ENCODE measurements around the gene NTN3.

The NTN3 gene

DNA sequence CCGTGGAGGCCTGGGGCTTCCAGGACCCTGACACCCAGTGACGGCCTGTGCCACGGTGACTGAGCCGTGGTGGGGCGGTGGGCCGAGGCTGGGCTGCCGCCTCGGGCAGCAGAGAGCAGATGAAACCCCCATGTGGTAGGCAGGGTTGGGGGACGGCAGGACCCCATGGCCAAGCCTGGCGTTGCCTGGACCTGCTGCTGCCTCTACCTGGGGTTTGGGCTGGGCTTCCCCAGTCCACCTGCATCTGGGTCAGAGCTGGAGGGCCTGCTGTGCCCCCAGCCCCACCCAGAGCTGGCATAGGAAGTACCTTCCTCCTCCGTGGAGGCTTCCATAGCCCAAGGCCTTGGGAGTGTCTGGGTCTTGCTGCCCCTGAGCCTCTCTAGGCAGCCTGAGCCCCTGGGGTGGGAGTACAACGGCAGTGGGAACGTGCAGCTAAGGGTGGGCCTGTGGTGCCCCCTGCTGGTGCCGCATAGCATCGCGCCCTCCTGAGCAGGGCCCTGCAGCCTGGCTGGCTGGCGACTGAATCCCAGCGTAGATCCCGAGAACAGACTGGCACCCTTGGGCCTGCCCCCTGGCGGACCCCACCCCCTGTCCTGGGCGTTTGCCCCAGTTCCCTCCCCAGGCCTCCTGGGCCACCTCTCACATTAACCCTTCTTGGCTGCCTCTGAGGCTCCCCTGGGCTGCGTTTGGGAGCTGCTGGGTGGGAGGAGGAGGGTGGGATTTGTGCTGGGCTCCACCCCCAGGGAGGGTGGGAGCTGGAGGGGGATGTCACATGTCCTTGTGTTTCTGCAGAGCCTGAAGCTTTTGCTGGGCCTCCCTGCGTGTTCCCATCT, 30.0 kb downstream of the NTN3 start:
- Histone ChIP-seq H3K9me3 (ENCODE audit: control insufficient read depth in 5 of 5, low read length in 5 of 5) (no peaks in the 10 kb centered on the region), H3K4me1 (ENCODE audit: control insufficient read depth in 5 of 5, insufficient read depth in 5 of 5, low read length in 5 of 5) (peaks cover 13 to 59% (median 52%) of the 10 kb centered on the region in 5 donors), H3K36me3 (ENCODE audit: control insufficient read depth in 5 of 5, insufficient read depth in 5 of 5, low read length in 5 of 5) (peaks cover 0 to 26% (median 14%) of the 10 kb centered on the region in 5 donors), H3K27ac (ENCODE audit: low read depth, low read length) (no peak overlapping the region), H3K9ac (ENCODE audit: low read length in 5 of 5) (peak overlapping the region in 1 of 5 donors; percentile 35), H3K4me3 (ENCODE audit: low read depth in 1 of 5, low read length in 5 of 5) (peak overlapping the region in 2 of 5 donors; percentile 36 to 50), H3K27me3 (ENCODE audit: control insufficient read depth in 5 of 5, insufficient read depth in 4 of 5, low read length in 5 of 5) (no peaks in the 10 kb centered on the region)

GRCh38 chr16:2501946-2502895, 31.1 kb downstream of the NTN3 start:
- Histone ChIP-seq H3K27me3 (ENCODE audit: control insufficient read depth in 5 of 5, insufficient read depth in 4 of 5, low read length in 5 of 5) (no peaks in the 10 kb centered on the region), H3K36me3 (ENCODE audit: control insufficient read depth in 5 of 5, insufficient read depth in 5 of 5, low read length in 5 of 5) (peaks cover 0 to 15% (median 4%) of the 10 kb centered on the region in 5 donors), H3K9me3 (ENCODE audit: control insufficient read depth in 5 of 5, low read length in 5 of 5) (no peaks in the 10 kb centered on the region), H3K27ac (ENCODE audit: low read depth, low read length) (peak overlapping the region; percentile 16), H3K4me3 (ENCODE audit: low read depth in 1 of 5, low read length in 5 of 5) (peak overlapping the region in 1 of 5 donors; percentile 50), H3K4me1 (ENCODE audit: control insufficient read depth in 5 of 5, insufficient read depth in 5 of 5, low read length in 5 of 5) (peaks cover 11 to 59% (median 50%) of the 10 kb centered on the region in 5 donors), H3K9ac (ENCODE audit: low read length in 5 of 5) (peak overlapping the region in 1 of 5 donors; percentile 7)

DNA sequence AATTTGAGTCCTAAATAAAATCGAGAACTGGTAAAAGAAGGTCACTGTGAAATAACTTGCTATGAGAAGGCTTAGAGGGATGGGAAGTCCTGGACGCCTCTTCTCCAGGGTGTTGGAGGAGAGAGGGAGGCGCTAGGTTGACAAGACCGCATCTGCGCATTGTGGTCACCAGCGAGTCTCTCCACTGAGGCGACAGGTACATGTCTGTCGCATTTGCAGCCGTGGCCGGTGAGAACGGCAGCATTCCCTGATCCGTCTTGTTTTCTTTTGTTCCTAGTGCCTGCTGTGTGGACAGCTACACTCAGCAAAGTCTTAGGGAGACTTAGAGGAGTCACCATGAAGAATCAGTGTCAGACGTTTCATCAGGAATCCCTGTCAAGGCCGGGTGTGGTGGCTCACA, 34.6 kb downstream of the NTN3 start:
- H3K9me3 ChIP-seq (ENCODE audit: control insufficient read depth in 5 of 5, low read length in 5 of 5): no peaks in the 10 kb centered on the region
- no peak overlapping the region for H3K4me3 ChIP-seq (ENCODE audit: low read depth in 1 of 5, low read length in 5 of 5)
- no peaks in the 10 kb centered on the region for H3K27me3 ChIP-seq (ENCODE audit: control insufficient read depth in 5 of 5, insufficient read depth in 4 of 5, low read length in 5 of 5)
- no peaks in the 10 kb centered on the region for H3K36me3 ChIP-seq (ENCODE audit: control insufficient read depth in 5 of 5, insufficient read depth in 5 of 5, low read length in 5 of 5)
- H3K9ac ChIP-seq (ENCODE audit: low read length in 5 of 5): no peak overlapping the region
- H3K4me1 ChIP-seq (ENCODE audit: control insufficient read depth in 5 of 5, insufficient read depth in 5 of 5, low read length in 5 of 5): peaks cover 0 to 52% (median 42%) of the 10 kb centered on the region in 5 donors
- H3K27ac ChIP-seq (ENCODE audit: low read depth, low read length): no peak overlapping the region

DNA sequence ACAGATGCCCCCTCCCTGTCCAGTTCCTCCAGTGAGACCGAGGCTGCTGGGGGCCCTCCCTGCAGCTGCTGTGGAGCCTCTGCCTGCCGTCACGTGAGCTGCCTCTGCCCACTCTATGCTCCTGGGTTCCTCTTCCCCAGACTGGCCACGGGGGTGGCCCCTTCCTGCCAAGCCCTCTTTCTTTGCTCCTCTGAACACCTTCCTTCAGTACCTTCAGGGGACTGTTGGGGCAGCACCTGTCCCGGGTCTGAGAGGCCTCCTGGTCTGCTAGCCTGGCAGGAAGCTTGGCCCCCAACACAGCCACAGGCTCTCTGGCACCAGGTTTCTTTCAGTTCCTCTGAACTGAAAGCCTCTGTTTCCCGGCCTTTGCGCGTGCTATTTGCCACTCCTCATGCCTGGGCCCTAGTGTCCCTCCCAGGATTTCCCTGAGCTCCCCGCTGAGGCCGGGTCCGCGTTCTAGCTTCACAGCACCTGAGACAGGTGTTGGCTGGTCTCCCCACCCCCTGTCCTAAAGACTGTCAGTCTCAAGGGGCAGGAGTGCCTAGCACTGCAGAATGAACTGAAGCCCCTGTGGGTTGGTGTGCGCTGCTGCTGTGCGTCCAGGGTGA, 36.1 kb downstream of the NTN3 start:
- Histone ChIP-seq H3K4me3 (ENCODE audit: low read depth in 1 of 5, low read length in 5 of 5) (peak overlapping the region in 2 of 5 donors; percentile 1 to 40), H3K27me3 (ENCODE audit: control insufficient read depth in 5 of 5, insufficient read depth in 4 of 5, low read length in 5 of 5) (no peaks in the 10 kb centered on the region), H3K9me3 (ENCODE audit: control insufficient read depth in 5 of 5, low read length in 5 of 5) (no peaks in the 10 kb centered on the region), H3K4me1 (ENCODE audit: control insufficient read depth in 5 of 5, insufficient read depth in 5 of 5, low read length in 5 of 5) (peaks cover 0 to 48% (median 37%) of the 10 kb centered on the region in 5 donors), H3K27ac (ENCODE audit: low read depth, low read length) (peak overlapping the region; percentile 69), H3K9ac (ENCODE audit: low read length in 5 of 5) (peak overlapping the region in 3 of 5 donors; percentile 37 to 71 (median 55)), H3K36me3 (ENCODE audit: control insufficient read depth in 5 of 5, insufficient read depth in 5 of 5, low read length in 5 of 5) (no peaks in the 10 kb centered on the region)

- Histone ChIP-seq H3K9ac (ENCODE audit: low read length in 5 of 5) (peak overlapping the region in 2 of 5 donors; percentile 37 to 71), H3K36me3 (ENCODE audit: control insufficient read depth in 5 of 5, insufficient read depth in 5 of 5, low read length in 5 of 5) (no peaks in the 10 kb centered on the region), H3K4me1 (ENCODE audit: control insufficient read depth in 5 of 5, insufficient read depth in 5 of 5, low read length in 5 of 5) (peaks cover 0 to 48% (median 32%) of the 10 kb centered on the region in 5 donors), H3K27ac (ENCODE audit: low read depth, low read length) (peak overlapping the region; percentile 69), H3K4me3 (ENCODE audit: low read depth in 1 of 5, low read length in 5 of 5) (peak overlapping the region in 2 of 5 donors; percentile 1 to 40), H3K27me3 (ENCODE audit: control insufficient read depth in 5 of 5, insufficient read depth in 4 of 5, low read length in 5 of 5) (no peaks in the 10 kb centered on the region), H3K9me3 (ENCODE audit: control insufficient read depth in 5 of 5, low read length in 5 of 5) (no peaks in the 10 kb centered on the region)
Observed at GRCh38 chr16:2507665-2508064, 36.6 kb downstream of the NTN3 start.

DNA sequence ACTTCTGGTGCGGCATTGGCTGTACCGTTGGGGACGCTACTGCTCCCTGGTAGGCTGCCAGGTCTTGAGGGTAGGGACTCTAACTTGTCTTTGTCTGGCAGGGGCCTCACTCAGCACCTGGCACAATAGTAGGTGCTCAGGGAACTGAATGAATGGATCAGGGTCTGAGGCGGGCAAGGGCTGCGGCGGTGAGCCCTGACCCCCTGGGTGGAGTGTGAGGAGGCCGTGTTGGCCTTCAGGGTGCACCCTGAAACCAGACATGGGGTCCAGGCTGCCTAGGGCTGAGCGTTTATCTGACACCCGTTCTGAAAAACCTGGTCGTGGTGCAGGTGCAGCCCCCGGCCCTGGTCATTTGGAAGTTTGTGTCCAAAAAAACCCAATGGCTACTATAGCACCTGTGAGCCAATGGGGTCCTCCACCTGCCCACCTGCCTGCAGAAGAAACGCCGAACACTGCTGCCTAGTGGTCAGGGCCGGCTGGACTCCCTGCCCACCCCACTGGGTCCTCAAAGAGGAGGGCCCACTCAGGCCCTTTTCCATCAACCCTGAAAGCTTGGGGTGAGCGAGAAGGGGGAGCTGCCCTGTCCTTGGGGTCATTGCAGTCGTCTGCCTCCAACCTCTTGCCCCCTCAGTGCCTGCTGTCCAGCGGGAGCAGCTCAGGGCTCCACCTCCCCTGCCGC, 37.8 kb downstream of the NTN3 start:
- Histone ChIP-seq H3K9ac (ENCODE audit: low read length in 5 of 5) (no peak overlapping the region), H3K27me3 (ENCODE audit: control insufficient read depth in 5 of 5, insufficient read depth in 4 of 5, low read length in 5 of 5) (no peaks in the 10 kb centered on the region), H3K9me3 (ENCODE audit: control insufficient read depth in 5 of 5, low read length in 5 of 5) (no peaks in the 10 kb centered on the region), H3K27ac (ENCODE audit: low read depth, low read length) (no peak overlapping the region), H3K4me3 (ENCODE audit: low read depth in 1 of 5, low read length in 5 of 5) (no peak overlapping the region), H3K36me3 (ENCODE audit: control insufficient read depth in 5 of 5, insufficient read depth in 5 of 5, low read length in 5 of 5) (no peaks in the 10 kb centered on the region), H3K4me1 (ENCODE audit: control insufficient read depth in 5 of 5, insufficient read depth in 5 of 5, low read length in 5 of 5) (peaks cover 0 to 52% (median 32%) of the 10 kb centered on the region in 5 donors)

GRCh38 chr16:2511128-2511800, 40.2 kb downstream of the NTN3 start:
- Histone ChIP-seq H3K36me3 (ENCODE audit: control insufficient read depth in 5 of 5, insufficient read depth in 5 of 5, low read length in 5 of 5) (peaks cover 0 to 1% (median 0%) of the 10 kb centered on the region in 5 donors), H3K27ac (ENCODE audit: low read depth, low read length) (no peak overlapping the region), H3K9me3 (ENCODE audit: control insufficient read depth in 5 of 5, low read length in 5 of 5) (no peaks in the 10 kb centered on the region), H3K4me3 (ENCODE audit: low read depth in 1 of 5, low read length in 5 of 5) (peak overlapping the region in 3 of 5 donors; percentile 6 to 14 (median 13)), H3K9ac (ENCODE audit: low read length in 5 of 5) (peak overlapping the region in 1 of 5 donors; percentile 41), H3K4me1 (ENCODE audit: control insufficient read depth in 5 of 5, insufficient read depth in 5 of 5, low read length in 5 of 5) (peaks cover 9 to 71% (median 48%) of the 10 kb centered on the region in 5 donors), H3K27me3 (ENCODE audit: control insufficient read depth in 5 of 5, insufficient read depth in 4 of 5, low read length in 5 of 5) (no peaks in the 10 kb centered on the region)

- no peaks in the 10 kb centered on the region for H3K9me3 ChIP-seq (ENCODE audit: control insufficient read depth in 5 of 5, low read length in 5 of 5)
- peaks cover 18 to 77% (median 55%) of the 10 kb centered on the region in 5 donors for H3K4me1 ChIP-seq (ENCODE audit: control insufficient read depth in 5 of 5, insufficient read depth in 5 of 5, low read length in 5 of 5)
- peak overlapping the region in 1 of 5 donors; percentile 41 for H3K9ac ChIP-seq (ENCODE audit: low read length in 5 of 5)
- H3K4me3 ChIP-seq (ENCODE audit: low read depth in 1 of 5, low read length in 5 of 5): peak overlapping the region in 2 of 5 donors; percentile 13 to 14
- peaks cover 0 to 2% (median 0%) of the 10 kb centered on the region in 5 donors for H3K36me3 ChIP-seq (ENCODE audit: control insufficient read depth in 5 of 5, insufficient read depth in 5 of 5, low read length in 5 of 5)
- peak overlapping the region; percentile 16 for H3K27ac ChIP-seq (ENCODE audit: low read depth, low read length)
- H3K27me3 ChIP-seq (ENCODE audit: control insufficient read depth in 5 of 5, insufficient read depth in 4 of 5, low read length in 5 of 5): no peaks in the 10 kb centered on the region
Observed at GRCh38 chr16:2511996-2512734, 41.1 kb downstream of the NTN3 start.

Measured in subcutaneous abdominal adipose tissue (tissue), 5 donors.